Fibroblast of skin of left quadriceps (primary cell): ENCODE results near the gene JPH2.

Source experiments
- DNase-seq, 2 experiments: peaks; one replicate each; pipeline ENCODE4 v3.0.0-alpha.2; 2013; ENCODE audit warnings: low read depth in 2 of 2

Gene JPH2

GRCh38 chr20:44075950-44076232 is 111.1 kb downstream of the JPH2 start:
- no peak for DNase-seq

GRCh38 chr20:44075191-44075949 is 111.6 kb downstream of the JPH2 start:
- DNase-seq, result no peak

GRCh38 chr20:44074252-44075151 is 112.5 kb downstream of the JPH2 start:
- peak; percentile 35 to 42 for DNase-seq

- no peak for DNase-seq
Measured at GRCh38 chr20:44073675-44074071, 113.3 kb downstream of the JPH2 start.

GRCh38 chr20:44073011-44073674 is 113.8 kb downstream of the JPH2 start:
- DNase-seq, result no peak

GRCh38 chr20:44072384-44072783 is 114.6 kb downstream of the JPH2 start:
- DNase-seq, result no peak

- DNase-seq, result no peak
Measured at GRCh38 chr20:44071526-44072111, 115.4 kb downstream of the JPH2 start.

GRCh38 chr20:44071057-44071456 is 115.9 kb downstream of the JPH2 start:
- no peak for DNase-seq

- DNase-seq, result no peak
Measured at GRCh38 chr20:44070139-44070900, 116.7 kb downstream of the JPH2 start.

GRCh38 chr20:44069203-44070011 is 117.6 kb downstream of the JPH2 start:
- DNase-seq, result no peak

GRCh38 chr20:44068316-44069201 is 118.4 kb downstream of the JPH2 start:
- no peak for DNase-seq

- DNase-seq, result no peak
Measured at GRCh38 chr20:44067650-44068081, 119.3 kb downstream of the JPH2 start.

GRCh38 chr20:44066645-44067606 is 120.1 kb downstream of the JPH2 start:
- DNase-seq, result no peak

- DNase-seq, result no peak
Measured at GRCh38 chr20:44065401-44066340, 121.3 kb downstream of the JPH2 start.

- DNase-seq, result no peak
Measured at GRCh38 chr20:44064501-44065400, 122.2 kb downstream of the JPH2 start.
